Measurements from ENCODE around the gene MCC.

DNA sequence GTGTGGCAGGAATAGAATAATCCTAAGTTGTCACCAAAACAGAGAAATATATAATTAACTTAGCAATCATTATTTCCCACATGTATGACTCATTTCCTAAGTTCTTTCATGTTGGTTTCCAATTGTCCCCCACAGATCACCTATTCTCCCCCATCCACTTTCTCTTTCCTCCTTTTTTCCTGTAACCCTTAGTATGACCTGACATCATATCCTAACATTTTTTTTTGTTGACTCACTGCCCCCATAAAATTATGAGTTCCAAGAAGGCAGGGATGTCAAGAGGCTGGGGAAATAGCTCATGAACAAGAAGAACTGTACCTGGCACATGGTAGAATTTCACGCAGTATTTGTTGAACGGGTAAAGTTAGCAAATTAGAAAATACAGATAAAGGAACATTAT, 324.9 kb downstream of the MCC start:
- TF ChIP-seq POLR2AphosphoS5 (IDR thresholded peaks at IDR 0.05; ENCODE audit: low read depth) (no peak), CTCF (IDR thresholded peaks at IDR 0.05; ENCODE audit: insufficient read depth, low read length) (no peak)
